H1 (cell line): ENCODE data around the gene FSTL4. TPM values are rescaled to one million over a fixed set of nuclear protein-coding genes. Genes with fewer than 3 reads are reported as not detected.

Source experiments
- CTCF ChIA-PET: fragments of 300-600 bp; sonication (Branson Sonifier 250); formaldehyde crosslinking; loops from one replicate; lab custom pipeline; 2021; ENCODE audit not compliant: partially characterized antibody; lab: Charles Lee
- POLR2A ChIA-PET: fragments of 300-600 bp; sonication (Branson Sonifier 250); formaldehyde crosslinking; loops from one replicate; lab custom pipeline; 2021; ENCODE audit warnings: inconsistent platforms; ENCODE audit not compliant: partially characterized antibody; lab: Charles Lee
- DNase-seq, 2 experiments: peaks; one replicate each; pipeline versions ENCODE4 v3.0.0 to v3.0.0-alpha.2; 2010 to 2022; ENCODE audit warnings: low spot score in 2 of 2, low read depth in 1 of 2, mixed read lengths in 1 of 2
- FAIRE-seq: peaks from 2 replicates; lab custom pipeline; 2011; peaks lifted over from hg19 to GRCh38; lab: Jason Lieb, UNC
- H2AFZ ChIP-seq: 2 replicates; pipeline ENCODE4 v1.8.1; 2012; ENCODE audit warnings: low read length, inconsistent platforms
- H2AK5ac ChIP-seq: 2 replicates; pipeline ENCODE4 v1.6.1; 2013; ENCODE audit warnings: low read depth, low read length
- H2BK120ac ChIP-seq: replicated peaks from 2 replicates; pipeline ENCODE3; 2013; ENCODE audit warnings: low read depth, low read length, inconsistent platforms
- H2BK12ac ChIP-seq: 2 replicates; pipeline ENCODE4 v1.6.1; 2013; ENCODE audit warnings: low read depth, low read length
- H2BK15ac ChIP-seq: 2 replicates; pipeline ENCODE4 v1.6.1; 2013; ENCODE audit warnings: low read length
- H2BK20ac ChIP-seq: 2 replicates; pipeline ENCODE4 v1.6.1; 2013; ENCODE audit warnings: low read length
- H2BK5ac ChIP-seq: 2 replicates; pipeline ENCODE4 v1.6.1; 2013; ENCODE audit warnings: low read depth, low read length
- H3K14ac ChIP-seq: 2 replicates; pipeline ENCODE4 v1.6.1; 2013; ENCODE audit warnings: inconsistent platforms; ENCODE audit not compliant: insufficient read length
- H3K18ac ChIP-seq: 2 replicates; pipeline ENCODE4 v1.6.1; 2013; ENCODE audit warnings: low read length; ENCODE audit errors: extremely low read depth
- H3K23ac ChIP-seq: 2 replicates; pipeline ENCODE4 v1.6.1; 2013; ENCODE audit warnings: inconsistent platforms; ENCODE audit not compliant: insufficient read length
- H3K23me2 ChIP-seq: 2 replicates; pipeline ENCODE4 v1.6.1; 2013; ENCODE audit warnings: low read depth, low read length
- H3K27ac ChIP-seq: 2 replicates; pipeline ENCODE4 v1.6.1; 2011; ENCODE audit warnings: low read depth, low read length, inconsistent platforms
- H3K27me3 ChIP-seq, 4 experiments: replicated peaks in 1 of 4; 1 replicate in 1 of 4; 2 replicates in 3 of 4; pipeline versions ENCODE4 v1.6.1 to v1.8.1; 2011 to 2013; ENCODE audit warnings: low read length in 3 of 4, mild to moderate bottlenecking in 3 of 4, inconsistent platforms in 2 of 4, mixed read lengths in 2 of 4, moderate library complexity in 1 of 4; ENCODE audit not compliant: control insufficient read depth in 3 of 4, insufficient read depth in 3 of 4; ENCODE audit errors: extremely low read depth in 1 of 4
- H3K36me3 ChIP-seq, 4 experiments: 2 replicates each; pipeline versions ENCODE4 v1.6.1 to v1.8.1; 2011 to 2013; ENCODE audit warnings: mild to moderate bottlenecking in 4 of 4, low read length in 3 of 4, moderate library complexity in 2 of 4, control low read depth in 1 of 4, inconsistent platforms in 1 of 4; ENCODE audit not compliant: insufficient read depth in 4 of 4, control insufficient read depth in 2 of 4
- H3K4ac ChIP-seq: replicated peaks from 2 replicates; pipeline ENCODE3; 2013; ENCODE audit warnings: low read length, low read depth, mixed read lengths, inconsistent platforms; ENCODE audit not compliant: insufficient read length
- H3K4me1 ChIP-seq, 4 experiments: replicated peaks in 1 of 4; 1 replicate in 1 of 4; 2 replicates in 3 of 4; pipeline versions ENCODE4 v1.6.1 to v1.8.1; 2011 to 2013; ENCODE audit warnings: low read length in 3 of 4, inconsistent platforms in 2 of 4, mixed read lengths in 1 of 4; ENCODE audit not compliant: insufficient read depth in 4 of 4, control insufficient read depth in 3 of 4
- H3K4me2 ChIP-seq, 2 experiments: 2 replicates each; pipeline versions ENCODE4 v1.6.1 to v1.8.1; 2011 to 2013; ENCODE audit warnings: low read depth in 2 of 2, low read length in 2 of 2, control low read depth in 1 of 2, inconsistent platforms in 1 of 2, mild to moderate bottlenecking in 1 of 2; ENCODE audit not compliant: insufficient read depth in 1 of 2
- H3K4me3 ChIP-seq, 4 experiments: fragments of 200-600, 300-600 bp in 1 of 4; sonication (generic), shearing (Covaris generic), sonication (Bioruptor Twin) in 1 of 4; 2 replicates each; pipeline versions ENCODE4 v1.5.1 to v1.8.1; 2011 to 2016; ENCODE audit warnings: low read length in 4 of 4, low read depth in 3 of 4, control low read depth in 2 of 4, inconsistent platforms in 2 of 4, mild to moderate bottlenecking in 2 of 4, mixed read lengths in 1 of 4, moderate library complexity in 1 of 4; ENCODE audit not compliant: insufficient read depth in 2 of 4; ENCODE audit errors: extremely low read depth in 1 of 4
- H3K56ac ChIP-seq: replicated peaks from 2 replicates; pipeline ENCODE3; 2013; ENCODE audit warnings: low read depth, mild to moderate bottlenecking, mixed read lengths, low read length, inconsistent platforms; ENCODE audit not compliant: insufficient read length
- H3K79me1 ChIP-seq: 2 replicates; pipeline ENCODE4 v1.6.1; 2013; ENCODE audit warnings: low read depth, low read length, control low read depth
- H3K79me2 ChIP-seq, 2 experiments: 2 replicates each; pipeline versions ENCODE4 v1.6.1 to v1.8.1; 2012 to 2013; ENCODE audit warnings: low read length in 2 of 2, mild to moderate bottlenecking in 2 of 2, inconsistent platforms in 1 of 2; ENCODE audit not compliant: insufficient read depth in 2 of 2, control insufficient read depth in 1 of 2
- H3K9ac ChIP-seq, 4 experiments: replicated peaks in 1 of 4; 1 replicate in 1 of 4; 2 replicates in 3 of 4; pipeline versions ENCODE4 v1.6.1 to v1.8.1; 2011 to 2013; ENCODE audit warnings: low read depth in 3 of 4, low read length in 3 of 4, control low read depth in 2 of 4, mild to moderate bottlenecking in 2 of 4, moderate library complexity in 2 of 4, inconsistent platforms in 1 of 4; ENCODE audit errors: extremely low read depth in 1 of 4
- H3K9me3 ChIP-seq, 2 experiments: 2 replicates each; pipeline versions ENCODE4 v1.6.1 to v1.8.1; 2012 to 2013; ENCODE audit warnings: mild to moderate bottlenecking in 2 of 2, moderate library complexity in 2 of 2, control low read depth in 1 of 2, inconsistent platforms in 1 of 2, low read depth in 1 of 2, low read length in 1 of 2, mixed read lengths in 1 of 2; ENCODE audit not compliant: insufficient read depth in 2 of 2
- H4K20me1 ChIP-seq, 2 experiments: replicated peaks in 1 of 2; 2 replicates each; pipeline versions ENCODE3 to v1.8.1; 2011 to 2013; ENCODE audit warnings: inconsistent platforms in 2 of 2, low read length in 2 of 2, mild to moderate bottlenecking in 1 of 2; ENCODE audit not compliant: insufficient read depth in 2 of 2, control insufficient read depth in 1 of 2
- H4K5ac ChIP-seq: 2 replicates; pipeline ENCODE4 v1.6.1; 2013; ENCODE audit warnings: low read length, low read depth, mixed read lengths, inconsistent platforms; ENCODE audit not compliant: insufficient read length
- H4K8ac ChIP-seq: 2 replicates; pipeline ENCODE4 v1.8.0; 2013; ENCODE audit warnings: mild to moderate bottlenecking, moderate library complexity, low read length, inconsistent platforms; ENCODE audit not compliant: insufficient read depth; ENCODE audit errors: extremely low read depth
- H4K91ac ChIP-seq: replicated peaks from 2 replicates; pipeline ENCODE3; 2013; ENCODE audit warnings: low read length, mixed read lengths, inconsistent platforms; ENCODE audit not compliant: insufficient read length
- ATF2 ChIP-seq: IDR thresholded peaks from 2 replicates; pipeline ENCODE4 v1.6.1; 2012; ENCODE audit warnings: low read length, inconsistent platforms
- BACH1 ChIP-seq: IDR thresholded peaks from 2 replicates; pipeline ENCODE4 v1.6.1; 2012; ENCODE audit warnings: low read length, improper control_type of control experiment
- CEBPB ChIP-seq: IDR thresholded peaks from 2 replicates; pipeline ENCODE4 v1.6.1; 2012; ENCODE audit warnings: low read depth, low read length
- JUND ChIP-seq: IDR thresholded peaks from 2 replicates; pipeline ENCODE4 v1.6.1; 2011; ENCODE audit warnings: mild to moderate bottlenecking, improper control_type of control experiment, low read length
- KDM1A ChIP-seq: fragments of 200-600, 300-600 bp; sonication (generic); IDR thresholded peaks from 2 replicates; pipeline ENCODE4 v1.7.1; 2016; ENCODE audit warnings: mild to moderate bottlenecking, low read length, borderline replicate concordance
- NANOG ChIP-seq: IDR thresholded peaks from 2 replicates; pipeline ENCODE4 v1.6.1; 2011; ENCODE audit warnings: low read length, low read depth, mild to moderate bottlenecking, inconsistent platforms; ENCODE audit not compliant: insufficient read depth, poor library complexity, severe bottlenecking
- RAD21 ChIP-seq, 2 experiments: IDR thresholded peaks in 1 of 2; conservative IDR thresholded peaks in 1 of 2; 2 replicates each; pipeline ENCODE4 v1.6.1; 2011; ENCODE audit warnings: low read depth in 2 of 2, low read length in 2 of 2, improper control_type of control experiment in 1 of 2, inconsistent platforms in 1 of 2, mild to moderate bottlenecking in 1 of 2, moderate library complexity in 1 of 2
- SP4 ChIP-seq: IDR thresholded peaks from 2 replicates; pipeline ENCODE4 v1.6.1; 2012; ENCODE audit warnings: low read length, inconsistent platforms
- TAF1 ChIP-seq: IDR thresholded peaks from 2 replicates; pipeline ENCODE4 v1.6.1; 2011; ENCODE audit warnings: mild to moderate bottlenecking, low read depth, low read length
- TEAD4 ChIP-seq: IDR thresholded peaks from 2 replicates; pipeline ENCODE4 v1.6.1; 2012; ENCODE audit warnings: low read depth, low read length, inconsistent platforms, mixed read lengths
- YY1 ChIP-seq: IDR thresholded peaks from 2 replicates; pipeline ENCODE4 v1.6.1; 2011; ENCODE audit warnings: low read depth, mild to moderate bottlenecking, low read length
- WGBS, 2 experiments: shearing (Covaris generic) in 1 of 2; methylation state at CpG; one replicate each; pipeline versions ENCODE4 v1.1.6 to v1.1.7; 2013 to 2015; ENCODE audit warnings: low lambda C conversion rate in 2 of 2, mixed read lengths in 2 of 2, inconsistent platforms in 1 of 2, low coverage in 1 of 2, missing lambda C conversion rate in 1 of 2; ENCODE audit not compliant: insufficient replicate concordance in 2 of 2, insufficient coverage in 1 of 2, insufficient read length in 1 of 2; ENCODE audit errors: extremely low coverage in 1 of 2, missing lambda C conversion rate in 1 of 2; 5-methylcytosine and 5-hydroxymethylcytosine counted together
- polyA plus RNA-seq, 7 experiments: library from polyadenylated mRNA; depleted of rRNA in 3 of 7; stranded (reverse) in 5 of 7; unstranded in 2 of 7; fragments of >200 nt in 5 of 7; fragments of 200-250 nt in 2 of 7; gene quantifications; 1 replicate in 5 of 7; 2 replicates in 1 of 7; 4 replicates in 1 of 7; pipeline versions ENCODE4 v1.2.1 to v1.2.3, GENCODE V29; 2011 to 2013; ENCODE audit warnings: missing spikeins in 2 of 7, mixed read lengths in 2 of 7
- total RNA-seq: library from RNA; stranded (reverse); fragmentation: NEBNext Ultra II Directional; extraction: Animal tissue kit (Norgen Biotek cat#: 25700); gene quantifications from 2 replicates; pipeline ENCODE4 v1.2.1, GENCODE V29; 2021

The FSTL4 gene
- total and polyA plus RNA-seq, 2 of the 8 experiments (the other 6 are each of a cell fraction or from before 2014, with no cell fraction given), result 3.1 to 4.1 TPM

- Histone ChIP-seq H3K79me2 (no peaks in the 10 kb centered on the region), H3K18ac (no peak overlapping the region), H3K9me3 (no peaks in the 10 kb centered on the region), H2AK5ac (no peak overlapping the region), H4K5ac (no peak overlapping the region), H3K27ac (no peak overlapping the region), H2BK120ac (no peak overlapping the region), H3K9ac (no peak overlapping the region), H3K36me3 (no peaks in the 10 kb centered on the region; a peak in 1 of 8 replicates), H3K56ac (no peak overlapping the region), H3K4me2 (no peak overlapping the region), H4K20me1 (no peaks in the 10 kb centered on the region), H2AFZ (no peak overlapping the region), H4K91ac (no peak overlapping the region), H2BK20ac (no peak overlapping the region), H2BK12ac (no peak overlapping the region), H3K79me1 (no peaks in the 10 kb centered on the region), H2BK5ac (no peak overlapping the region), H4K8ac (no peak overlapping the region), H3K27me3 (no peaks in the 10 kb centered on the region), H3K23me2 (no peaks in the 10 kb centered on the region), H3K4me3 (no peak overlapping the region), H3K4me1 (no peaks in the 10 kb centered on the region), H3K23ac (no peak overlapping the region), H3K4ac (no peak overlapping the region), H2BK15ac (no peak overlapping the region), H3K14ac (no peak overlapping the region)
- FAIRE-seq (no peak), DNase-seq (no peak)
- 90% methylated on average over 12 of the region's 12 CpGs; no CpG with 5 or more reads in 1 of the 2 experiments for WGBS, 2 experiments
- ChIA-PET CTCF (interaction anchor here (1.0 kb wide), 1 partner anchor 12 kb away, joined by 3 read pairs; no protein-coding TSS in a partner anchor), POLR2A (interaction anchor here (0.6 kb wide), 1 partner anchor 656 kb away, joined by 3 read pairs; no protein-coding TSS in a partner anchor)
- TF ChIP-seq TAF1, result no peak
- TF ChIP-seq CEBPB, result no peak
- no peak for TF ChIP-seq ATF2
- no peak for TF ChIP-seq KDM1A
- TF ChIP-seq RAD21 (IDR thresholded peaks at IDR 0.05 in 1 of 2, conservative IDR thresholded peaks at IDR 0.05 in 1 of 2; ENCODE audit: low read depth in 2 of 2, low read length in 2 of 2), result no peak
- TF ChIP-seq JUND, result no peak
- TF ChIP-seq NANOG, result no peak
- TF ChIP-seq YY1, result no peak
- TF ChIP-seq SP4, result no peak
- TF ChIP-seq TEAD4, result no peak
- TF ChIP-seq BACH1, result no peak
Observed at GRCh38 chr5:133154274-133155075, 457.9 kb downstream of the FSTL4 start.
